K562 (cell line): ENCODE data around the gene UCKL1. TPM values are rescaled to one million over a fixed set of nuclear protein-coding genes. Genes with fewer than 3 reads are reported as not detected.

Experiments
- BRF2 ChIP-seq: IDR thresholded peaks from 3 replicates; pipeline ENCODE4 v1.6.1; 2011; ENCODE audit warnings: borderline replicate concordance, mild to moderate bottlenecking; ENCODE audit not compliant: insufficient read length, insufficient read depth
- CBFB ChIP-seq: sonication (generic); formaldehyde crosslinking; IDR thresholded peaks from 2 replicates; pipeline ENCODE4 v1.4.0; 2020; ENCODE audit warnings: mild to moderate bottlenecking, missing genetic modification reagents
- CSDE1 ChIP-seq, 2 experiments: fragments of 450-650 bp; IDR thresholded peaks; 2 replicates each; pipeline ENCODE4 v1.6.1; 2016; ENCODE audit warnings: mild to moderate bottlenecking in 1 of 2
- ELF1 ChIP-seq: fragments of 200-800 bp; sonication (Bioruptor generic); IDR thresholded peaks from 2 replicates; pipeline ENCODE4 v1.6.1; 2016; ENCODE audit warnings: missing genetic modification characterization, missing compliant biosample characterization
- GATAD2A ChIP-seq: fragments of 450-650 bp; IDR thresholded peaks from 2 replicates; pipeline ENCODE4 v1.6.1; 2017
- ILK ChIP-seq: fragments of 450-650 bp; IDR thresholded peaks from 2 replicates; pipeline ENCODE4 v1.6.1; 2016; ENCODE audit warnings: missing genetic modification characterization, low read depth, mild to moderate bottlenecking, missing compliant biosample characterization, moderate library complexity, borderline replicate concordance
- KDM2B ChIP-seq: fragments of 250-450 bp; sonication (Bioruptor Pico); IDR thresholded peaks from 2 replicates; pipeline ENCODE4 v1.8.0; 2021; ENCODE audit warnings: mild to moderate bottlenecking, moderate library complexity
- KLF13 ChIP-seq: fragments of 450-650 bp; IDR thresholded peaks from 2 replicates; pipeline ENCODE4 v1.6.1; 2016; ENCODE audit warnings: missing genetic modification characterization, low read depth, mild to moderate bottlenecking, missing compliant biosample characterization, moderate library complexity, borderline replicate concordance
- NCOA6 ChIP-seq: fragments of 450-650 bp; IDR thresholded peaks from 2 replicates; pipeline ENCODE4 v1.6.1; 2017; ENCODE audit warnings: mild to moderate bottlenecking
- NFRKB ChIP-seq: fragments of 450-650 bp; IDR thresholded peaks from 2 replicates; pipeline ENCODE4 v1.6.1; 2016; ENCODE audit warnings: low read depth
- PPARD ChIP-seq: fragments of 250-450 bp; sonication (Bioruptor Pico); IDR thresholded peaks from 2 replicates; pipeline ENCODE4 v1.8.0; 2022; ENCODE audit warnings: inconsistent platforms, mild to moderate bottlenecking, moderate library complexity
- RCOR1 ChIP-seq, 2 experiments: IDR thresholded peaks; 2 replicates each; pipeline ENCODE4 v1.6.1; 2012; ENCODE audit warnings: low read depth in 2 of 2, low read length in 2 of 2, borderline replicate concordance in 1 of 2, improper control_type of control experiment in 1 of 2
- SNAPC5 ChIP-seq: fragments of 250-450 bp; sonication (Bioruptor Pico); IDR thresholded peaks from 2 replicates; pipeline ENCODE4 v1.8.0; 2021; ENCODE audit warnings: moderate library complexity, mild to moderate bottlenecking, inconsistent platforms
- SUPT5H ChIP-seq: fragments of 450-650 bp; IDR thresholded peaks from 2 replicates; pipeline ENCODE4 v1.6.1; 2016
- XRCC5 ChIP-seq: fragments of 200-400 bp; formaldehyde crosslinking; IDR thresholded peaks from 2 replicates; pipeline ENCODE4 v1.6.1; 2017; ENCODE audit warnings: low read depth, mild to moderate bottlenecking, low read length
- ZHX1 ChIP-seq: fragments of 150-350 bp; conservative IDR thresholded peaks from 2 replicates; pipeline ENCODE4 v1.6.1; 2014; ENCODE audit warnings: low read length
- ZNF140 ChIP-seq: fragments of 250-450 bp; sonication (Bioruptor Pico); IDR thresholded peaks from 2 replicates; pipeline ENCODE4 v1.8.0; 2021; ENCODE audit warnings: moderate library complexity, mild to moderate bottlenecking, inconsistent platforms
- ZNF592 ChIP-seq: fragments of 450-650 bp; IDR thresholded peaks from 2 replicates; pipeline ENCODE4 v1.6.1; 2017; ENCODE audit warnings: antibody characterized with exemption, mild to moderate bottlenecking
- polyA plus RNA-seq, 8 experiments: library from polyadenylated mRNA; depleted of rRNA in 4 of 8; stranded (reverse) in 5 of 8; unstranded in 3 of 8; fragments of >200 nt; fragmentation: Nextera tagmentation in 2 of 8; fragmentation: Illumina TruSeq in 1 of 8; extraction: Ambion mirVana in 2 of 8; extraction: Trizol in 1 of 8; gene quantifications; 2 replicates each; pipeline versions ENCODE4 v1.2.1 to v1.2.3, GENCODE V29; 2011 to 2014; ENCODE audit warnings: inconsistent platforms in 1 of 8, missing spikeins in 1 of 8
- total RNA-seq, 7 experiments: library from RNA; depleted of rRNA in 6 of 7; stranded (reverse); fragments of >200 nt in 6 of 7; fragmentation: Illumina TruSeq in 2 of 7; extraction: Trizol in 2 of 7; gene quantifications; 2 replicates each; pipeline versions ENCODE4 v1.2.1 to v1.2.3, GENCODE V29; 2011 to 2021; ENCODE audit warnings: low replicate concordance in 1 of 7

The UCKL1 gene
- total and polyA plus RNA-seq, 9 of the 15 experiments (the other 6 are each of a cell fraction or from before 2014, with no cell fraction given): 3.1 to 52.8 (median 24.2) TPM

GRCh38 chr20:63957004-63957689, 931 bp upstream of the UCKL1 start (continued):
- TF ChIP-seq XRCC5 (no peak), SUPT5H (peak; percentile 64), BRF2 (no peak), ILK (tag) (no peak), PPARD (CRISPR knock-in tag) (no peak), CSDE1 (IDR thresholded peaks at IDR 0.05) (no peak), GATAD2A (no peak), CBFB (CRISPR knock-in tag) (peak; percentile 25; the same call in 1 of the 2 replicates), KLF13 (tag) (no peak), NCOA6 (no peak), ZHX1 (no peak), KDM2B (CRISPR knock-in tag) (no peak), ELF1 (tag) (no peak), RCOR1 (IDR thresholded peaks at IDR 0.05; ENCODE audit: borderline replicate concordance in 1 of 2, low read depth in 2 of 2, low read length in 2 of 2) (no peak), NFRKB (no peak), ZNF592 (no peak), ZNF140 (CRISPR knock-in tag) (no peak), SNAPC5 (no peak)
